ENCODE measurements around the gene EIF4ENIF1. TPM values are rescaled to one million over a fixed set of nuclear protein-coding genes. Genes with fewer than 3 reads are reported as not detected.
"Not testable (repeated sequence)": the region's sequence is repeated elsewhere in the genome, so short reads cannot be mapped to it uniquely, and the experiment has no call there.

The EIF4ENIF1 gene
- 10 to 100 TPM; 39.1 to 50.4 TPM for total RNA-seq

DNA sequence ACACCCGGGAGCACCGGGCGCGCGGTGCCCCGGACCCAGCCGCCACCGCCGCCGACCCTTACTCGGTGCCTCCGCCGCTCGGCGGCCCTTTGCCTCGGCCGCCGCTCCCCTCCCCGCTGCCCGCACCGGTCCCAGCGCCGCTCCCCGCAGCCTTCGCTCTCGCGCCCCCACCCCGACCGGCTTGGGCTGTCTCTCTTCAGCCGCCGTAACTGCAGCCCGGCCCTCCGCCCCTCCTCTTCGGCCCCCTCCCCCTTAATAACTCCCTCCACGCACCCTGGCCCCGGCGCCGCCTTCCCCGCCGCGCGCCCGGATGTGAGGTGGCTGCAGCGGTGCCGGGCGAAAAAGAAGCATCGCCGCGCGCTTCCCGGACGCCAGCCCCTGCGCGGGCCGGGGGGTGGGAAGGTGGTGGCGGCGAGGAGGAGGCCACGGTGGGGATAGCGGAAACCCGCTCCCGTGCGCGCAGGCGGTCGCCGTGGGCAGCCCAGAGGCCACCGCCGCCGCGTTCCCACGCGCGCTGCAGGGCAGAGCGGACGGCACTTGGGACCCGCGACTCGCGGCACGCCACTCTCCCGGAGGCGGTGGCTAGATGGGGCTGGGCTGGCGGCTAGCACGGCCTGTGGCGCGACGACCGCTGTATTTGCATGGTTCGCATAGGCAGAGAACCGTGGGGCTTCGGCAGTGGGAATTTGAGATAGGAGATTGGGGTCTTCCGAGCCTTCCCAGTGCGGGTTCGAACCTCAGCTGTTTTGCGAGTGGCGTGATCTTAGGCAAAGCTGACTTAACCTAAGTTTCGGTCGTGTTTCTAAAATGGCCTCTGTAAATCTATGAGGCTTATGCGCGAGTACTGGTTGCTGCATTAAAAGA is at the start of gene EIF4ENIF1:
EIF4ENIF1 (minus strand) TSS at position 211 of the 864 bp plus-strand sequence. CDS start 1,124 bp downstream, outside the sequence.
- H3K4me3 Mint-ChIP-seq, result peak within 1 kb of the TSS; percentile 92
- DNase-seq, result peak; percentile 86
- CTCF ChIA-PET, result interaction anchor here (1.2 to 1.6 kb wide), 3 partner anchors 38 to 145 kb away, joined by 3 to 7 read pairs (median 5); no protein-coding TSS in a partner anchor
- H3K9me3 Mint-ChIP-seq (ENCODE audit: low read depth), result no peaks in the 10 kb centered on the region
- H3K27ac Mint-ChIP-seq, result peak within 1 kb of the TSS; percentile 99
- no peaks in the 10 kb centered on the region for H3K27me3 Mint-ChIP-seq
- H3K4me1 Mint-ChIP-seq, result peaks cover 45% of the 10 kb centered on the region
- peak; percentile 76 for ATAC-seq
- peaks cover 21% of the 10 kb centered on the region for H3K36me3 Mint-ChIP-seq

DNA sequence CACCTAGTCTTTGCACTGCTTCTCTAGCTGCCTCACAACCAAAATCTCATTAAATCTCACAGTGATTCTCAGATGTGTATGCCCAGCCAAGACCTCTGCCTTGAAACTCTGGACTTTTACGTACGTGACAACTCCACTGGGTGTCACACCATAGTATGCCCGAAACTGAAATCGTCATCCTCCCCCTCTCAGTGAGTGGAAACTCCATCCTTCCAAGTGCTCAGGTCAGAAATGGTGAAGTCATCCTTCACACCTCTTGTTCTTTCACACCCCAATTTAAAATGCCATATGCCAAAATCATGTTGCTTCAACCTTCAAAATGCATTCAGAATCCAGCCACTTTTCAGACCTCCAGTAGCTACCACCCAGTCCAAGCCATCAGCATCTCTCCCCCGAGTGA is 49.2 kb upstream of the EIF4ENIF1 start:
- H3K9me3 Mint-ChIP-seq (ENCODE audit: low read depth), result no peaks in the 10 kb centered on the region
- no peaks in the 10 kb centered on the region for H3K27me3 Mint-ChIP-seq
- ATAC-seq (peak; percentile 58), DNase-seq (peak; percentile 58)
- no peak overlapping the region for H3K4me3 Mint-ChIP-seq
- H3K27ac Mint-ChIP-seq, result peak overlapping the region; percentile 82
- H3K4me1 Mint-ChIP-seq, result peaks cover 46% of the 10 kb centered on the region
- peaks cover 35% of the 10 kb centered on the region for H3K36me3 Mint-ChIP-seq
- CTCF ChIA-PET, result interaction anchor here (0.7 to 1.3 kb wide), 3 partner anchors 12 to 23 kb away, joined by 3 to 5 read pairs (median 4); no protein-coding TSS in a partner anchor

GRCh38 chr22:31537019-31537535 is 47.4 kb upstream of the EIF4ENIF1 start:
- peak; percentile 58 for DNase-seq
- peaks cover 46% of the 10 kb centered on the region for H3K36me3 Mint-ChIP-seq
- CTCF ChIA-PET, result interaction anchor here (0.9 to 1.7 kb wide), 3 partner anchors 20 to 98 kb away, joined by 4 to 5 read pairs (median 5); no protein-coding TSS in a partner anchor
- peak; percentile 81 for ATAC-seq
- H3K27me3 Mint-ChIP-seq, result no peaks in the 10 kb centered on the region
- peak overlapping the region; percentile 95 for H3K27ac Mint-ChIP-seq
- H3K4me1 Mint-ChIP-seq, result peaks cover 62% of the 10 kb centered on the region
- H3K4me3 Mint-ChIP-seq, result peak overlapping the region; percentile 41
- no peaks in the 10 kb centered on the region for H3K9me3 Mint-ChIP-seq (ENCODE audit: low read depth)

- H3K27me3 Mint-ChIP-seq, result no peaks in the 10 kb centered on the region
- peak overlapping the region; percentile 69 for H3K27ac Mint-ChIP-seq
- ATAC-seq (no peak), DNase-seq (no peak)
- no peaks in the 10 kb centered on the region for H3K9me3 Mint-ChIP-seq (ENCODE audit: low read depth)
- CTCF ChIA-PET, result no interaction called here
- peaks cover 69% of the 10 kb centered on the region for H3K4me1 Mint-ChIP-seq
- H3K36me3 Mint-ChIP-seq, result peaks cover 47% of the 10 kb centered on the region
- H3K4me3 Mint-ChIP-seq, result no peak overlapping the region
Measured at GRCh38 chr22:31533374-31533773, 43.7 kb upstream of the EIF4ENIF1 start.

DNA sequence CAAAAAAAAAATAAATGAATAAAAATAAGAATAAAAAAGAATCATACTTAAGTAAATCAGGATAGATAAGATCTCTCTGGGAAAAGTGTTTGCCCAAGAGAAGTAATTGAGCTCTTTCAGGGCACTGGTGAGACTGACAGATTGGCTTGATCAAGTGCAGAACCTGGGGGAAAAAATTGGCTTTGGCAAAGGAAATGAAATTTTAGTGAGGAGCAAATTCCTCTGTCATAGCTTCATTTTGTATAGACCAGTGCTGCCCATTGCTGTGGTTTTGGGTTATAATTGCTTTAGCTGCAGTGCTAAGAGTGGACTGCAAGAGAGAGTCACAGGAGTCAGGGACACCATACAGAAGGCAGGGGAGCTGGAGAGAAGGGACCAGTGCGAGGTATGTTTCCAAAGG is 42.4 kb upstream of the EIF4ENIF1 start:
- no peak overlapping the region for H3K4me3 Mint-ChIP-seq
- no peaks in the 10 kb centered on the region for H3K27me3 Mint-ChIP-seq
- DNase-seq (no peak), ATAC-seq (no peak)
- H3K9me3 Mint-ChIP-seq (ENCODE audit: low read depth), result no peaks in the 10 kb centered on the region
- H3K27ac Mint-ChIP-seq, result peak overlapping the region; percentile 49
- peaks cover 62% of the 10 kb centered on the region for H3K4me1 Mint-ChIP-seq
- peaks cover 47% of the 10 kb centered on the region for H3K36me3 Mint-ChIP-seq
- CTCF ChIA-PET, result interaction anchor here (1.0 kb wide), 1 partner anchor 11 kb away, joined by 4 read pairs; no protein-coding TSS in a partner anchor

GRCh38 chr22:31530823-31531195 is 41.2 kb upstream of the EIF4ENIF1 start:
- Mint-ChIP-seq H3K4me1 (peaks cover 59% of the 10 kb centered on the region), H3K27ac (peak overlapping the region; percentile 32), H3K27me3 (no peaks in the 10 kb centered on the region), H3K36me3 (peaks cover 51% of the 10 kb centered on the region), H3K4me3 (no peak overlapping the region), H3K9me3 (ENCODE audit: low read depth) (no peaks in the 10 kb centered on the region)
- DNase-seq (no peak), ATAC-seq (no peak)
- CTCF ChIA-PET, result interaction anchor here (0.9 kb wide), 1 partner anchor 26 kb away, joined by 3 read pairs; no protein-coding TSS in a partner anchor

DNA sequence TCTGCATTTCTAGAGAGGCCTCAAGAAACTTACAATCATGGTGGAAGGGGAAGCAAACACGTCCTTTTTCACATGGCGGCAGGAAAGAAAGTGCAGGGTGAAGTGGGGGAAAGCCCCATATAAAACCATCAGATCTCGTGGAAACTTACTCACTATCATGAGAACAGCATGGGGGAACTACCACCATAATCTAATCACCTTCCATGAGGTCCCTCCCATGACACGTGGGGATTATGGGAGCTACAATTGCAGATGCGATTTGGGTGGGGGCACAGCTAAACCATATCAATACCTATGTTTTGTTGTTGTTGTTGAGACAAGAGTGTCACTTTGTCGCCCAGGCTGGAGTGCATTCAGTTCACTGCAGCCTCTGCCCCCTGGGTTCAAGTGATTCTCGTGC is 36.6 kb upstream of the EIF4ENIF1 start:
- Mint-ChIP-seq H3K4me3 (no peak overlapping the region), H3K27ac (peak overlapping the region; percentile 6), H3K4me1 (peaks cover 62% of the 10 kb centered on the region), H3K36me3 (peaks cover 60% of the 10 kb centered on the region), H3K9me3 (ENCODE audit: low read depth) (no peaks in the 10 kb centered on the region), H3K27me3 (no peaks in the 10 kb centered on the region)
- no peak for DNase-seq
- CTCF ChIA-PET, result interaction anchor here (0.9 kb wide), 1 partner anchor 32 kb away, joined by 3 read pairs; no protein-coding TSS in a partner anchor
- ATAC-seq, result peak; percentile 34

GRCh38 chr22:31524132-31524531 is 34.5 kb upstream of the EIF4ENIF1 start:
- Mint-ChIP-seq H3K27ac (peak overlapping the region; percentile 81), H3K4me3 (peak overlapping the region; percentile 16), H3K4me1 (peaks cover 60% of the 10 kb centered on the region), H3K36me3 (peaks cover 54% of the 10 kb centered on the region)
- H3K9me3 Mint-ChIP-seq (ENCODE audit: low read depth); H3K27me3 Mint-ChIP-seq; DNase-seq: not testable (repeated sequence)
- CTCF ChIA-PET, result interaction anchor here (0.7 kb wide), 1 partner anchor 81 kb away, joined by 3 read pairs; no protein-coding TSS in a partner anchor
- ATAC-seq, result peak; percentile 62

DNA sequence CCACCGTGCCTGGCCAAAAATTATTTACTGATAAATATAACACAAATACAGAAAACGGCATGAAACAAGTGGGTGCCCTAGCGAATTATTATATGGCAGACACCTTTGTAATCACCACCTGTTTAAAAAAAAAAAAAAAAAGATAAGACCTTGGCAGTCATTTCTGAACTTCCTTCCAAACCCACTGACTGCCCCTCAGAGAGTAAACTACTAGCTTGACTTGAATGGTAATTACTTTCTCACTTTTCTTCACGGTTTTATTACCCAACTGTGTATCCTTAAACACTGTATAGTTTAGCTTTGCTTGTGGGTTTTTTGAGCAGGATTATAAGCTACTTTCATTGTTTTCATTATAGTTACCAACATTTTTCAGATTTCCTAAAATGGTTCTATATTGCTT is 30.4 kb upstream of the EIF4ENIF1 start:
- no peak for DNase-seq
- peak; percentile 54 for ATAC-seq
- Mint-ChIP-seq H3K27me3 (no peaks in the 10 kb centered on the region), H3K4me3 (no peak overlapping the region), H3K27ac (peak overlapping the region; percentile 29), H3K36me3 (peaks cover 47% of the 10 kb centered on the region), H3K4me1 (peaks cover 44% of the 10 kb centered on the region), H3K9me3 (ENCODE audit: low read depth) (no peaks in the 10 kb centered on the region)
- CTCF ChIA-PET, result no interaction called here

DNA sequence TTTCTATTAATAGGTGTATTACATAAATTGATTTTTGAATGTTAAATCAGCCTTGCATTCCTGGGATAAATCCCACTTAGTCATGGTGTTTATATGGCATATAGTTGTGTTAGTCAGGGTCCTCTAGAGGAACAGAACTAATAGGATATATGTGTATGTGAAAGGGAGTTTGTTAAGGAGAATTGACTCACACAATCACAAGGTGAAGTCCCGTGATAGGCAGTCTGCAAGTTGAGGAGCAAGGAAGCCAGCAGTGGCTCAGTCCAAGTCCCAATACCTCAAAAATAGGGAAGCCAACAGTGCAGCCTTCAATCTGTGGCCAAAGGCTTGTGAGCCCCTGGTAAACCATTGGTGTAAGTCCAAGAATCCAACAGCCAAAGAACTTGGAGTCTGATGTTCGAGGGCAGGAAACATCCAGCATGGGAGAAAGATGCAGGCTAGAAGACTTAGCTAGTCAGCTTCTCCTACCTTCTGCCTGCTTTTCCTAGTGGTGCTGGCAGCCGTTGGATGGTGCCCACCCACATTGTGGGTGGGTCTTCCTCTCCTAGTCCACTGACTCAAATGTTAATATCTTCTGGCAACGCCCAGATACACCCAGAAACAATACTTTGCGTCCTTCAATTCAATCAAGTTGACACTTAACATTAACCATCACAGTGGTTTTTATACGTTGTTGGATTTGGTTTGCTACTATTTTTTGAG is 19.6 kb upstream of the EIF4ENIF1 start:
- no peak overlapping the region for H3K4me3 Mint-ChIP-seq
- H3K9me3 Mint-ChIP-seq (ENCODE audit: low read depth), result peaks cover 4% of the 10 kb centered on the region
- H3K27me3 Mint-ChIP-seq, result no peaks in the 10 kb centered on the region
- peaks cover 20% of the 10 kb centered on the region for H3K4me1 Mint-ChIP-seq
- DNase-seq (no peak), ATAC-seq (no peak)
- H3K36me3 Mint-ChIP-seq, result peaks cover 64% of the 10 kb centered on the region
- H3K27ac Mint-ChIP-seq, result no peak overlapping the region
- CTCF ChIA-PET, result no interaction called here

- H3K4me1 Mint-ChIP-seq, result peaks cover 24% of the 10 kb centered on the region
- no peaks in the 10 kb centered on the region for H3K27me3 Mint-ChIP-seq
- peaks cover 67% of the 10 kb centered on the region for H3K36me3 Mint-ChIP-seq
- no peak overlapping the region for H3K4me3 Mint-ChIP-seq
- ATAC-seq (no peak), DNase-seq (no peak)
- H3K27ac Mint-ChIP-seq, result no peak overlapping the region
- CTCF ChIA-PET, result no interaction called here
- H3K9me3 Mint-ChIP-seq (ENCODE audit: low read depth), result peaks cover 4% of the 10 kb centered on the region
Measured at GRCh38 chr22:31508536-31508935, 18.9 kb upstream of the EIF4ENIF1 start.

DNA sequence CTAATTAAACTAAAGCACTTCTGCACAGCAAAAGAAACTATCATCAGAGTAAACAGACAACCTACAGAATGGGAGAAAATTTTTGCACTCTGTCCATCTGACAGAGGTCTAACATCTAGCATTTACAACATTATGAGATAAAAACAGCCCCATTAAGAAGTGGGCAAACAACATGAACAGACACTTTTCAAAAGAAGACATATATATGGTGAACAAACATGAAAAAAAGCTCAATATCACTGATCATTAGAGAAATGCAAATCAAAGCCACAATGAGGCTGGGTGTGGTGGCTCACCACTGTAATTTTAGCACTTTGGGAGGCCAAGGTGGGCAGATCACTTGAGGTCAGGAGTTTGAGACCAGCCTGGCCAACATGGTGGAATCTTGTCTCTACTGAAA is 17.9 kb upstream of the EIF4ENIF1 start:
- H3K4me3 Mint-ChIP-seq; H3K27me3 Mint-ChIP-seq; H3K9me3 Mint-ChIP-seq (ENCODE audit: low read depth); CTCF ChIA-PET; ATAC-seq; DNase-seq; H3K27ac Mint-ChIP-seq: not testable (repeated sequence)
- peaks cover 67% of the 10 kb centered on the region for H3K36me3 Mint-ChIP-seq
- H3K4me1 Mint-ChIP-seq, result peaks cover 30% of the 10 kb centered on the region

- H3K4me3 Mint-ChIP-seq, result no peak overlapping the region
- H3K9me3 Mint-ChIP-seq (ENCODE audit: low read depth), result peaks cover 4% of the 10 kb centered on the region
- DNase-seq (no peak), ATAC-seq (no peak)
- CTCF ChIA-PET, result no interaction called here
- H3K4me1 Mint-ChIP-seq, result peaks cover 44% of the 10 kb centered on the region
- no peaks in the 10 kb centered on the region for H3K27me3 Mint-ChIP-seq
- H3K27ac Mint-ChIP-seq, result no peak overlapping the region
- H3K36me3 Mint-ChIP-seq, result peaks cover 64% of the 10 kb centered on the region
Measured at GRCh38 chr22:31504282-31504681, 14.6 kb upstream of the EIF4ENIF1 start.

Data from activated CD8-positive, alpha-beta memory T cell treated with anti-CD3 and anti-CD28 coated beads, Interleukin-2, amount 10 ng/mL, durations not matched to agents 7 days and 5 days (primary cell).